ENCODE data around the gene ZNF140. TPM values are rescaled to one million over a fixed set of nuclear protein-coding genes. Genes with fewer than 3 reads are reported as not detected.

The ZNF140 gene
- total RNA-seq, 1 experiment from 2014 or later: 16.0 TPM

- Mint-ChIP-seq H3K27ac (ENCODE audit: unreplicated experiment) (no peak overlapping the region), H3K27me3 (ENCODE audit: unreplicated experiment) (no peaks in the 10 kb centered on the region), H3K4me3 (ENCODE audit: low read depth, unreplicated experiment) (no peak overlapping the region), H3K36me3 (ENCODE audit: insufficient read depth, unreplicated experiment) (peaks cover 39% of the 10 kb centered on the region), H3K9me3 (ENCODE audit: low read depth, unreplicated experiment) (peaks cover 51% of the 10 kb centered on the region), H3K4me1 (ENCODE audit: low read depth, unreplicated experiment) (no peaks in the 10 kb centered on the region)
- TF ChIP-seq CTCF (IDR thresholded peaks at IDR 0.05; ENCODE audit: unreplicated experiment): no peak
- no TSS peak for BruUV-seq (replicated peaks)
- CTCF ChIA-PET: no interaction called here
- intact Hi-C loops (cut with micrococcal nuclease; ENCODE audit: unreplicated experiment): no loop called here
- DNase-seq: no peak
Observed at GRCh38 chr12:133156125-133156690, 75.5 kb downstream of the ZNF140 start.

Other genes with a start within 250 kb of the ZNF140 start
- 47.2 and 49.5 TPM in 2 replicates for gene CHFR, start 193.3 kb upstream of the ZNF140 start, total RNA-seq (2022)
- gene ZNF605, start 124.6 kb upstream of the ZNF140 start, total RNA-seq (2022): 31.1 and 32.8 TPM in 2 replicates
- gene ZNF26, start 94.6 kb upstream of the ZNF140 start, total RNA-seq (2022): 25.3 and 28.5 TPM in 2 replicates
- gene ZNF84, start 43.4 kb upstream of the ZNF140 start, total RNA-seq (2022): 44.5 and 49.8 TPM in 2 replicates
- 4.2 and 4.8 TPM in 2 replicates for gene ZNF891, start 49.4 kb downstream of the ZNF140 start, total RNA-seq (2022)
- 19.1 and 23.0 TPM in 2 replicates for gene ZNF10, start 49.7 kb downstream of the ZNF140 start, total RNA-seq (2022)
- gene ZNF268, start 100.6 kb downstream of the ZNF140 start, total RNA-seq (2022): 31.6 and 41.4 TPM in 2 replicates
- gene ANHX, start 155.0 kb downstream of the ZNF140 start, total RNA-seq (2022): not detected in 2 replicates